IPS-NIHi7 (cell line): ENCODE results near the gene LYSMD4.
"Not testable (repeated sequence)": the region's sequence is repeated elsewhere in the genome, so short reads cannot be mapped to it uniquely, and the experiment has no call there.

Source experiments
- DNase-seq: peaks from one replicate; pipeline ENCODE4 v3.0.0; 2012; ENCODE audit warnings: mixed read lengths; ENCODE audit errors: extremely low spot score

The LYSMD4 gene

DNA sequence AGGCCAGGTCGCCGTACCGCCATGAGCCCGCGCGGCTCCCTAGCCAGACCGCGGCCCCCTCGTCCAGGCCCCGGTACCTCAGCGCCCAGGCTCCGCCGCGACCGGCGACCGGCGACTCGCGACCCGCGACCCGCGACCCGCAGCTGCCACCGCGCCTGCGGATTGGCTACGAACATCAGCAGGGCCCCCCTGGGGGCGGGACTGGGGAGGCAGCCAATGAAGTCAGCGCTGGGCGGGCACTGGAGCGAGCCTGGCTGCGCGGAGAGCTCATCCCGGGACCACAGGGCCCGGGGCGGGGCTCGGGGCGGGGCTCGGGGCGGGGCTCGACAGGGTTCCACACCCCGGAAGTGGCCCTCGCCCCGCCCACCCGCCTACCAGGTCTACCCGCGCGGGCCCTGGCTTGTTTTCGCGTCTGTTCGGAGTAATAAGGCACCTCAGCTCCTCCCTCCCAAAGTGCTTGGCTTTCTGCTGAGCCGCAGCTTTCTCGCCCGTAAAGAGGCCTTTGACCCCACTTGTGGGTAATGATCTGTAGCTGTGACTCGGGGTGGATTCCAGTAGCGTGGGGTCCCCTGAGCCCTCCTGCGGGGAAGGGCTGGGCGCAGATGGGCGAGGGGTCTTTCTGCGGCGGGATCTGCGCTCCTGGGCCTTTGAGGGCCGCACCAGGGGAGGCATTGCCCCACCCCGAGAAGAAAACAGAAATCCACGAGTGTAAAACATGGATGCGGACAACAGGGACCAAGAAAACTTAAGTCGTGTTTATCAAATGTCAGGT, at the start of gene LYSMD4:
Gene LYSMD4, minus strand, starts transcription at position 170 of the 772 bp plus-strand sequence. CDS start 1,438 bp downstream, outside the sequence.
- DNase-seq: peak; percentile 99

DNA sequence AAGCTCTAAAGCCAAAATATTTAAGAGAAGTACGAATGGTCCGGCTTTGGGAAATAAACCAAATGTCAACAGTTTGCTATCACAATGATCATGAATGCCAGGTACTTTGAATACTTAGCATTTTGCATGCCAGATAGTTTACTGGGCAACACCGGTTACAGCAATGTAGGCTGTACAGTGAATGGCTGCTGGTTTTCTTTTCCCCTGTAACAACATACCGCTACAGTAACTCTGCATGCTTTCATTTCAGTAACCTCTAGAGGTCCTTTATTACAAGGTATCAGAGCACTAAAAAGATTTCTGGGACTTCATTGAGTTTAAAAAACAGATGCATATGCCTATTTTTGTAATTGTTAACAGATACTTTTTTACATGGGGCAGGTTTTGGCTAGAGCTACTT, 48.8 kb upstream of the LYSMD4 start:
- DNase-seq: not testable (repeated sequence)

DNA sequence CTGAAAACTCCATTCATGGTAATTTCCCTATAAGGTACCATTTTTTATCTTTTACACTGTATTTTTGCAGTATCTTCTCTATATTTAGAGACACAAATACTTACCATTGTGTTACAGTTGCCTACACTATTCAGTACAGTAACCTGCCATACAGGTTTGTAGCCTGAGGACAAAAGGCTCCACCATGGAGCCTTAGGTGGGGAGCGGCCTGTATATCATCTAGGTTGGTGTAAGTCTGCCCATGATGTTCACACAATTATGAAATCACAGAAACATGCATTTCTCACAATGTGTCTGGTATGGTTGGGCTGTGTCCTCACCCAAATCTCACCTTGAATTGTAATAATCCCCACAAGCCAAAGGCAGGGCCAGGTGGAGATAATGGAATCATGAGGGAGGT, 43.9 kb upstream of the LYSMD4 start:
- DNase-seq: no peak

DNA sequence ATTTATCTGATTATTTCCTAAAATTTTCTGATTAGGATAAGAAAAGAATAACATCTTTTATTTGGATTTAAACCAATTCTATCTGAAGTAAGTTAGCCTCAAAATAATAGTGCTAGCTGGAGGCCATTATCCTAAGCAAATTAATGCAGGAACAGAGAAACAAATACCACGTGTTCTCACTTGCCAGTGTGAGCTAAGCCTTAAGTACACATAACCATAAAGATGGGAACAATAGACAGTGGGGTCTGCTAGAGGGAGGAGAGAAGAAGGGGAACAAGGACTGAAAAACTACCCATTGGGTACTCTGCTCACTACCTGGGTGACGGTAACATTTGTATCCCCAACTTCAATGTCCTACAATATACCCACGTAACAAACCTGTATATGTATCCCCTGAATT, 31.3 kb upstream of the LYSMD4 start:
- no peak for DNase-seq

DNA sequence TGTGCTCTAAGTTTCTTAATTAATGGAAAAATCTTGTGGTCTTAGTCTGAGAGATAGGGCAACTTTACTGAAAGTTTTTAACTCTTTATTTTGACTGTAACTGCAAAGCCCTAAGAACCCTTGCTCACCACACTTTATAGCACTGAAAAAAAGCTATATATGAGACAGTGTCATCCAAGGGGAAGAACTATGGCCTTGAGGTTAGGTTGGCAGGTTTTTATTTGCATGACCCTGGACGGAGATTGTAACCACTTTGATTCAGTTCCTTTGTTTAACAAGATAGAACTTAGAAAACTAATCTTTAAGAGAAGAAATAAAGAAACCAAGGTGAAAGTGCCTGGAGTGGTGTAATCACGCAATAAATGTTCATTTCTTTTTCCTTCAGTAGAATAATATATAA, 30.6 kb upstream of the LYSMD4 start:
- no peak for DNase-seq

DNA sequence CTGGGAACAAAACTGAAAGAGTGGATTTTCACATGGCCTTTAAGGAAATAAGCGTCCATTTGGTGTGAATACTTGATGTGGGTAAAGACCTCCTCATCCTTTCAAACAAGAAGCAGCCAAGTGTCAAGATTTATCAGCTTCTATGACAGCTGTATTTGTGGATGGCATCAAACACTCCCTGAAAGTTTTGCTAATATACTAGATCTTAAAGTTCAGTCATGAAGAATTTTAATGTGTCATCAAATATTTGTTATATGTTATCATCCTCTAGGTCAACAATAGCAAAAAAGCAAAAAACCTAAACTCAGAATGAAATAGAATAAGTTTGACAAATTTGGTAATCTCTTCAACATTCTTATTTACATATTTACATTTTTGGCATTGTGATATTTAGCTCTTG, 29.1 kb upstream of the LYSMD4 start:
- DNase-seq: no peak

DNA sequence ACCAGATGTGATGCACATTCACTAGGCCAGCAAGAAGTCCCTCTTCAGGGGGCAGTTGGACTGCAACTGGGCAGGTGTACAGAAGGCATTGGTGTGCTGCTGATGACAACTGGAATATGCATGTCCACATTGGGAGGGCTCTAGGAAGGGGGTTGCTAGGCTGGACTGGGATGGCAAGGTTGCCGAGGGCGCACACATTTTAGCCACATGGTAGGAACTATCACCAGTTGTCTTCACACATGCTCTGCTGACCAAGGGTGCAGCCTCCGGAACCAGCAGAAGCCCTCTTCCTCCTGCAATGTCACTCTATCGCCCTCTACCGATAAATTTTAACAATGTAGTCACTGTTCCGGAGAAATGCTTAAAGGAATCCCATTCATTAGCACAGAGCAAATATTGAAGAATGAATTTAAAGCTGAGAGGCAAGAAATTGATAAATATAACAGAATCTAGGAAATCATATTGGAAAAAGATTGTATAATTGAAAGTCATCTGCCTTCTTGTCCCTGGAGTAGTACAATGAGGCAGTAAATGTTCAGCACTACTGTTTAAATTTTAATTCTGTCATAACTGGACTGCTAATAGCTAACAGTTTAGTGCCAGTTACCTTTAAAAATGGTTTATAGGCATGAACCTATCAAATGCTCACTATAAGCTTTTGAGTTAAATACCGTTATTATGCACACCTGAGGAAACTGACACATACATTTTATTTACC, 22.6 kb upstream of the LYSMD4 start:
- DNase-seq: peak; percentile 75

DNA sequence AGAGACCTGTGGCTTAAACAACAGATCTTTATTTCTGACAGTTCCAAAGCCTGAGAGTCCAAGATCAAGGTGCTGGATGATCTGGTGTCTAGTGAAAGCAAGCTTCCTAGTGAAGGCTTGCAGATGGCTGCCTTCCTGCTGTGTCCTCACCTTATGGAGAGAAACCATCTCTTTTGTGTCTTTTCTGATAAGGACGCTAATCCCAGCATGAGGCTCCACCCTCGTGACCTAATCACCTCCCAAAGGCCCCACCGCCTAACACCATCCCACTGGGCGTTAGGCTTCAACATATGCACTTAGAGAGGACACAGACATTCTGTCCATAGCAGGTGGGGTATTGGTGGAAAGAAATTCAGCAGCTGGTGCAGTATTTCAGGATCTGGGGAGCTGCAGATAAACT, 19.8 kb upstream of the LYSMD4 start:
- no peak for DNase-seq

DNA sequence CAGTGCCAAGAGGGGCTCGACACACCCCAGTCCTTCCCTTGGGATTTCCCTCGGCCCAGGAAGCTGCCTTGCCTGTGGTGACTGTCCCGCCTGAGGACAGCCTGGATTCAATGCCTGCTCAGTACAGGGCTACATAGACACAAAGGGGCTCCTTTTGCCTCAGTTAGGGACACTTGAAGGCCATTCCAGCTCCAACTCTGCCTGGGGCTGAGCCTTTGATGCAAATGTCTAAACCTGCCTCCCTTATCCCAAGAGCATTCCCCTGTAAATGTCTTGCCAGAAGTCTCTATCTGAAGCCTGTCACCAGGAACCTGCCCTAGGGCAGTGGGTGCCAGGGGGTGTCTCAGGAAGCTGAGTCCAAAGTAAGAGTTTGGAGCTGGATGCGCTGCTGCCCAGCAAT, 19.3 kb upstream of the LYSMD4 start:
- no peak for DNase-seq

DNA sequence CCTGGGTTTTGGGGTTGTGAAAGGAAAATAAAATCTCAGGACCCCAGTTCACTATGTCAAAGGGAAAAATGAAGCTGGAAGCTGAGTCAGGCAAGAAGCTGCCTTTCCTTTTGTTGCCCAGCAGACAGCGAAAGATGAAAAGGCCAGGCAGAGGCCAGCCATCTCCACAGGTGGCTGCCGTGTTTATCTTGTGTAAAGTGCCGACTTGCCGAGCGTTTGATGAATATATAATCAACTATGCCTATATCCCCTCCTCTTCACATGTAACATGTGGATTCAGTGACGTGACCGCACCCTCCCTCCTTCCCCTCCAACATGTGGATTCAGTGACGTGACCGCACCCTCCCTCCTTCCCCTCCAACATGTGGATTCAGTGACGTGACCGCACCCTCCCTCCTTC, 17.1 kb upstream of the LYSMD4 start:
- not testable (repeated sequence) for DNase-seq

DNA sequence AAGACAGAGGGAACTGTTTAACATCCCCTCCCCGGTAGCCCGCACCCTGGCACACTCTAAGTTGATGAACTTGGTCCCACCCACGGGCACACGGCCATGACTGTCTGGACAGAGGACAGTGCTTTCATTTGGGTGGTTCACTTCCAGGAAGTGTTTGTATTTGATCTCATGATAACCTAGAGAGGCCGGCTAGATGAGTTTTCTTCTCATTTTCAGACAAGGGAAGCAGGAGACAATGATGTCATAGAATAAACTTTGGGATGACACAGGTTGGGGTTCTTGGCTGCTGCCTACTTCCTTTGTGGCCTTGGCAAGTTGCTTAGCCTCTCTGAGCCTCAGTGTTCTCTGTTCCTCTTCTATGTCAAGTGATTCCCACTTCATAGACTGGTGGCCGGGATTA, 16.1 kb upstream of the LYSMD4 start:
- DNase-seq: no peak

DNA sequence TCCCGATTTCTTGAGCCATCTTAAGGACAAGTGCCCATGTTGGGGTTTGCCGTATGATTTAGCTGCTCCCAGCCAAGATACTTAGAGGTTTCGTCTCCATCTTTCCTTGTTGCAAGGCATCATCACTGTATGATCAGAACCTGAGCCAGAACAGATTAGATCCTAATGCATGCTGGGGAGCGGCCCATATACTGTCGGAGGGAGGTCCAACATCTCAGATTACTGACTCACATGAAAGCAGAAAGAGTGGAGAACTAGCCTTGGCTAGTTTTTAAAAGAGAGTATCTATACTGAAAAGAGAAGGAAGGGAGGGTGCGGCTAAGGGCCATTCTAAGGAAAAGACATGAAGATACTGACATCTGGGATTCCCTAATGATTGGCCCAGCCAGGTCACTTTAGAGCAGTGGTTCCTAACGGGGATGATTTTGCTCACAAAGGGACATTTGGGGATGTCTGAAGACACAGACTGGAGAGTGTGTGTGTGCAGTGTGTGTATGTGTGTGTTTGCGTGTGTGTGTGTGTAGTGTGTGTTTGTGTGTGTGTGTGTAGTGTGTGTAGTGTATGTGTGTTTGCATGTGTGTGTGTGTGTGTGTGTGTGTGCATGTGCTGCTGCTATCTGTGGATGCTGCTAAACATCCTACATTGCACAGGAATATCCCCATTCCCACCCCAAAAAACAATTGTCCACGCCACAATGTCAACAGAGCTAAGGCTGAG, 12.3 kb upstream of the LYSMD4 start:
- no peak for DNase-seq

DNA sequence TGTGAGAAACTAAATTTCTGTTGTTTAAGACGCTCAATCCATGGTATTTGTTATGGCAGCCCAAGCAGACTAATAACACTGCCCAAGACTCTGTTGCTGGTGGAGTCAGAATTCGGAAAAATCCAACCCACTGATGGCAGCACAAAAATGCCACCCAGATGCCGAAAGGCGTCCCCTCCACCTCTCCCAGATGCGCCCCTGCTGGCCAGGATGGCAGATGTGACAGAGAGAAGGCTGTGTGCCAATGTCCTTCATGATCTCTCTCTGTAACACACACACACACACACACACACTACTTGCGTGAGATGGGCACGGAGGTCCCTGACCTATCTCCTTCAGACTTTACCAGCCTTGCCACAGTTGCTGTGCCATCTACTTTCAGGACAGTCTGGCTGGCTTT, 10.9 kb upstream of the LYSMD4 start:
- no peak for DNase-seq

DNA sequence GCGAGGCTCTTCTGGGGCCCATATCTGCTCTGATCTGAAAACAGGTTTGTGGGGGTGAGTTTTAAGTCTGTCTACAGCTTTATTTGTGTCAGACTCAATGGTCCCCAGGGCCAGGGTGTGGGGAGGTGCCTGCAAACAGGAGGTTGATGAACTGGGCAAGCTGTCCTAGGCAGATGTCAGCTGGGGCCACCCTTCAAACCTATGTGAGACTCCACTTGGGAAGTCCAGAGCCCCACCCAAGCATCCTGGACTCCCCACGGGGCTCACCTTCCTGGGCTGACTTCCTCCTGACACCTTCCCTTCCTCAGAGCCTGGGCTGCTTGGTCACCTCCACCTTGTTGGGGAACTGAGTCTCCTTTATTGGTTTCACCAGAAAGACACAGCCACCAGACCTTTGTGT, 8.6 kb upstream of the LYSMD4 start:
- no peak for DNase-seq

DNA sequence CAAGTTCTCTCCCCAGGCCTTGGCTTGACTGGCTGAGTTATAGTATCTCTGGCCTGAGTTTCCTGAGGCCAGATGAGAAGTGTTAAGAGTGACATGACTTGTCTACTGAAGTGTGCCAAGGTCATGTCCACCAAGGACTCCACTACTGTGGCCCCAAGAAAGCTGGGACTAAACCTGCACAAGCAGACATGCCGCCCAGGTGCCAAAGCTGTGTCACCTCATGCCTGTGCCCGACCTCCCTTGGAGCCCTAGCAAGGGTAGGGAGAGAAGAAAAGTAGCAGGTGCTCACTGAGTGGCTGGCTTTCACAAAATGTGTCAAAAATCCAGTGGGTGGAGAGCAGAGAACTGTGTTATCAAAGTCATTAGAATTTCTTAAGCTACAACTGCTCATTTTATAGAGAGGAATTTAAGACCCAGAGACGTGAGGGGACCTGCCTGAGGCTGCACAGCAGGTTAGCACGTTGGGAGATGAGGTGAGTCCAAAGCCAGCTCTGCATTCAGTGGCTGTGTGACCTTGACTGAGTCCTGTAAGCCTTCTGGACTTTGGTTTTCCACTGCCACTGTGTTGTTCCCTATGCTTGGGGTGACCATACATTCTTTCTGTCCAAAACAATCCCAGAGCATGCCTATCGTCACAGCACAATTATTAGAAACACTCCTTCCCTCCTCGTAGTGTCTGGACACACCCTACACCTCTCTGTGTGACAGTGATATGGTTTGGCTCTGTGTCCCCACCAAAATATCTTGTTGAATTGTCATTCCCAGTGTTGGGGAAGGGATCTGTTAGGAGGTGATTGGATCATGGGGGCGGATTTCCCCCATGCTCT, 5.0 kb upstream of the LYSMD4 start:
- DNase-seq: no peak

DNA sequence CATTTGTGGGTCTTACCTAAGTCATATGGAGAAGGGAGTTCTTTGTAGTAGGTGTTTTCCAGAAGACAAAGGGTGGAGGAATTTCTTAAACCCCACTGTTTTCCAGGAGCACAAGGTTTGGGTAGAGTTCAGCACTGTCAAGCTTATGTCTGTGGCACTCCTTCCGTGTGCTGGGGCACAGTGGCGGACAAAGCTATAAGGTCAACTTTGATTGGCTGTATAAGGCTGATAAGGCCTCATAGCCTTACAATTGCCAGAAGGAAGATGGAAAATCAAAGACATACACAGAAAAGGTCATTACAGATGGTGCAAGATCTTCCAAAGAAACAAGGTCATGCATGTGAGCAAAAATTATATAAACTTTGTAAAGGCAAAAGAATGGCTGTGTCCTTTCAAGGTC, 3.5 kb upstream of the LYSMD4 start:
- no peak for DNase-seq

DNA sequence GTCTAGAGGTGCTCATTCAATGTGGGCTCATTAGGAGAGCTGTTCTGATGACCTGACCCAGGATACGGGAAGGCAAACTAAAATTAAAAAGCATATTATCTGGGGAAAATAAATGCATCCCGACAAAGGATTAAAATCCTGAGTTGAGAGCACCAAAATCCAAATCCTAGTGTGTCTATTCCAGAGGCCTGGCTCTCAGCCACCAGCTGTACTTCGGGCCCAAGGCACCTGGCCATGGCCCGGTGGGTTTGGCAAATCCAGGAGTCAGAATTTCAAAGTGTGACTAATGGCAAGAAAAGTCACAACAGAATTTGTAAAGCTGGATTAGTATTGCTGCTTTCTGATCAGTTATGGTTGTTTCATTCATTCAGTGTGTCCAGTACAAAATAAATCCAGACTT, 2.6 kb upstream of the LYSMD4 start:
- no peak for DNase-seq

DNA sequence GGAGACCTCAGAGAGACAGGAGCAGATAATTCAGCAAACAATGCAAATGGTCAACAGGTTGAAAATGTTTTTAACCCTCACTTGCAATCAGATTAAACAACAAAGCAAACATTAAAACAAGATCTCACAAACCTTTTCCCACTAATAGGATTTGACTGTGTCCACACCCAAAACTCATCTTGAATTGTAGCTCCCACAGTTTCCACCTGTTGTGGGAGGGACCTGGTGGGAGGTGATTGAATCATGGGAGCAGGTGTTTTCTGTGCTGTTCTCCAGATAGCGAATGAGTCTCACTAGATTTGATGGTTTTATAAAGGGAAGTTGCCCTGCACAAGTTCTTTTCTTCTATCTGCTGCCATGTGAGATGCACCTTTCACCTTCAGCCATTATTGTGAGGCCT, 1.3 kb upstream of the LYSMD4 start:
- no peak for DNase-seq

DNA sequence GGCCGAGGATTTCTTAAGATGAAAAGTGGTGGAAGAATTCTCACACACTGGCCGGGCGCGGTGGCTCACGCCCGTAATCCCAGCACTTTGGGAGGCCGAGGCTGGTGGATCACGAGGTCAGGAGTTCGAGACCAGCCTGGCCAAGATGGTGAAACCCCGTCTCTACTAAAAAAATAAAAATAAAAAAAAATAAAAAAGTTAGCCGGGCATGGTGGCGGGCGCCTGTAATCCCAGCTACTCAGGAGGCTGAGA, 729 bp upstream of the LYSMD4 start:
- not testable (repeated sequence) for DNase-seq

DNA sequence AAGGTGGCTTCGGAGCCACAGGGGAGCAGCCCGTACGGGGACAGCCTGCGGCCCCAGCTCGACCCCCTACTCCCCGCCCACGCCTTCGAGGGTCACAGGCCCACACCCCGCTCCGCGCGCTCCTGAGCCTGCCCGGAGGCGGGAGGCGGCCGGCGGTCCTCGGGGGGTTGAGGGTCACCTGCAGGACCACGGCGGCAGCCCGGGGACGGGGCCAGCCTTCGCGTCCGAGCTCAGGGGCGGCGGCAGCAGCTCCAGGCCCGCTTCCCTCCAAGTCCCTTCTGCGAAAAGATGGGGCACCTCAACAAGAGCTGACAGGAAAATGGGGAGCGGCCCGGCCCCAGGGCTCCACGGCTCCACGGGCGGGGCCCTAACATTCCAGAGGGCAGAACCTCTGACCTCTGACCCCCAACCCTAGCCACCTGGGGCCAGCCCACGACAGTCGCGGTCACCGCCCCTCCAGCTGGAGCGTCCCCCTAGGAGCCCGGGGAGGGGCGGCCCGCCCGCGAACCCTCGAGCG, 428 bp downstream of the LYSMD4 start:
- DNase-seq: peak; percentile 24

DNA sequence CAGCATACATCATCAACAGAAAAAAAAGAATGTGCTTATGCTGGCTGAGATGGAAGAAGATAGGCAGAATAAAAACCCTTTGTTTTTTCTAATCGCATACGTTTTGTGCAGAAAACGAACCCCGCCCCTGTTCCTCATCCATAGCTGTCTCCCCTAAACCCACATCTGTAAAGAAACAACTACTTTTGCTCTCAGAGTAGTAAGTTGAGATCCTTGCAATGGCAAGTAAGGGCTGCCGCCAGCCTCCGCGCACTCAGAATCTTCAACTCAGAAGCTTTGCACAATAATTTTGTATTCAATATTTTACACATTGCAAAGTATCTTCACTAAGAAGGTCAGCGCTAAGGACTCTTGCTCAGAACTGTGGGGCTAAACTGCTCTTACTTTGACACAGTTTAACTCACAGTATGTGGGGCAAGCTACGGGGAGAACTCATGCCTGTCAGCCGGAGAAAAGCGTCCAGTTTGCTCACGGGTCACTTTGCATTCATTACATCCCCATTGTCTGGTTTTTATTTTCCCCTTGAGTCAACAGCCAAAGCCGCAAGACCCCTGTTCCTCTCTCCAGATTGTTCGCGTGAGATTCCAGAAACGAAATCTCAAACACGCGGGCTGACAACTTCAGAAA, 1.0 kb downstream of the LYSMD4 start:
- no peak for DNase-seq
